K562 (cell line): ENCODE results near the gene CFAP251. TPM values are rescaled to one million over a fixed set of nuclear protein-coding genes. Genes with fewer than 3 reads are reported as not detected.

Experiments used
- ATF4 ChIP-seq: fragments of 450-650 bp; formaldehyde crosslinking; IDR thresholded peaks from 2 replicates; pipeline ENCODE4 v1.4.0; 2022; ENCODE audit warnings: mild to moderate bottlenecking, moderate library complexity
- CBFB ChIP-seq: sonication (generic); formaldehyde crosslinking; IDR thresholded peaks from 2 replicates; pipeline ENCODE4 v1.4.0; 2020; ENCODE audit warnings: mild to moderate bottlenecking, missing genetic modification reagents
- CHCHD3 ChIP-seq: fragments of 250-450 bp; sonication (Bioruptor Pico); IDR thresholded peaks from 2 replicates; pipeline ENCODE4 v2.1.2; 2022; ENCODE audit warnings: mild to moderate bottlenecking
- GTF2F1 ChIP-seq: IDR thresholded peaks from 2 replicates; pipeline ENCODE4 v1.6.1; 2011; ENCODE audit warnings: low read depth, low read length, improper control_type of control experiment
- HNRNPL ChIP-seq: fragments of 200-400 bp; formaldehyde crosslinking; IDR thresholded peaks from 2 replicates; pipeline ENCODE4 v1.6.1; 2017; ENCODE audit warnings: low read depth, mild to moderate bottlenecking, low read length
- HOXB6 ChIP-seq: fragments of 250-450 bp; sonication (Bioruptor Pico); IDR thresholded peaks from 2 replicates; pipeline ENCODE4 v1.5.1; 2022; ENCODE audit warnings: mild to moderate bottlenecking, borderline replicate concordance
- TOE1 ChIP-seq, 2 experiments: fragments of 450-650 bp in 1 of 2; sonication (generic) in 1 of 2; formaldehyde crosslinking in 1 of 2; IDR thresholded peaks; 2 replicates each; pipeline versions ENCODE4 v1.7.1 to v1.8.0; 2016 to 2022; ENCODE audit warnings: borderline replicate concordance in 2 of 2, mild to moderate bottlenecking in 2 of 2, antibody characterized with exemption in 1 of 2, inconsistent platforms in 1 of 2, low read depth in 1 of 2, missing genetic modification reagents in 1 of 2, moderate library complexity in 1 of 2
- ZBTB34 ChIP-seq: fragments of 250-450 bp; sonication (Bioruptor Pico); IDR thresholded peaks from 2 replicates; pipeline ENCODE4 v1.8.0; 2021; ENCODE audit warnings: mild to moderate bottlenecking, moderate library complexity
- ZNF12 ChIP-seq: sonication (generic); formaldehyde crosslinking; IDR thresholded peaks from 2 replicates; pipeline ENCODE4 v1.4.0; 2020; ENCODE audit warnings: mild to moderate bottlenecking, missing genetic modification reagents
- ZNF134 ChIP-seq: fragments of 250-450 bp; sonication (Bioruptor Pico); conservative IDR thresholded peaks from 2 replicates; pipeline ENCODE4 v1.4.0; 2020
- ZNF436 ChIP-seq: fragments of 250-450, 450-650 bp; sonication (Bioruptor Pico); formaldehyde crosslinking; IDR thresholded peaks from 2 replicates; pipeline ENCODE4 v1.7.0; 2020; ENCODE audit warnings: mild to moderate bottlenecking
- ZNF592 ChIP-seq: fragments of 450-650 bp; IDR thresholded peaks from 2 replicates; pipeline ENCODE4 v1.6.1; 2017; ENCODE audit warnings: antibody characterized with exemption, mild to moderate bottlenecking
- polyA plus RNA-seq, 8 experiments: library from polyadenylated mRNA; depleted of rRNA in 4 of 8; stranded (reverse) in 5 of 8; unstranded in 3 of 8; fragments of >200 nt; fragmentation: Nextera tagmentation in 2 of 8; fragmentation: Illumina TruSeq in 1 of 8; extraction: Ambion mirVana in 2 of 8; extraction: Trizol in 1 of 8; gene quantifications; 2 replicates each; pipeline versions ENCODE4 v1.2.1 to v1.2.3, GENCODE V29; 2011 to 2014; ENCODE audit warnings: inconsistent platforms in 1 of 8, missing spikeins in 1 of 8
- total RNA-seq, 7 experiments: library from RNA; depleted of rRNA in 6 of 7; stranded (reverse); fragments of >200 nt in 6 of 7; fragmentation: Illumina TruSeq in 2 of 7; extraction: Trizol in 2 of 7; gene quantifications; 2 replicates each; pipeline versions ENCODE4 v1.2.1 to v1.2.3, GENCODE V29; 2011 to 2021; ENCODE audit warnings: low replicate concordance in 1 of 7
- TF ChIP-seq, protein P1 (sequence below): sonication (generic); formaldehyde crosslinking; IDR thresholded peaks from 2 replicates; pipeline ENCODE4 v1.8.0; 2022; ENCODE audit warnings: mild to moderate bottlenecking, missing genetic modification reagents

CFAP251 gene
- total and polyA plus RNA-seq, 9 of the 15 experiments (the other 6 are each of a cell fraction or from before 2014, with no cell fraction given) = 16.6 to 31.0 (median 19.1) TPM

DNA sequence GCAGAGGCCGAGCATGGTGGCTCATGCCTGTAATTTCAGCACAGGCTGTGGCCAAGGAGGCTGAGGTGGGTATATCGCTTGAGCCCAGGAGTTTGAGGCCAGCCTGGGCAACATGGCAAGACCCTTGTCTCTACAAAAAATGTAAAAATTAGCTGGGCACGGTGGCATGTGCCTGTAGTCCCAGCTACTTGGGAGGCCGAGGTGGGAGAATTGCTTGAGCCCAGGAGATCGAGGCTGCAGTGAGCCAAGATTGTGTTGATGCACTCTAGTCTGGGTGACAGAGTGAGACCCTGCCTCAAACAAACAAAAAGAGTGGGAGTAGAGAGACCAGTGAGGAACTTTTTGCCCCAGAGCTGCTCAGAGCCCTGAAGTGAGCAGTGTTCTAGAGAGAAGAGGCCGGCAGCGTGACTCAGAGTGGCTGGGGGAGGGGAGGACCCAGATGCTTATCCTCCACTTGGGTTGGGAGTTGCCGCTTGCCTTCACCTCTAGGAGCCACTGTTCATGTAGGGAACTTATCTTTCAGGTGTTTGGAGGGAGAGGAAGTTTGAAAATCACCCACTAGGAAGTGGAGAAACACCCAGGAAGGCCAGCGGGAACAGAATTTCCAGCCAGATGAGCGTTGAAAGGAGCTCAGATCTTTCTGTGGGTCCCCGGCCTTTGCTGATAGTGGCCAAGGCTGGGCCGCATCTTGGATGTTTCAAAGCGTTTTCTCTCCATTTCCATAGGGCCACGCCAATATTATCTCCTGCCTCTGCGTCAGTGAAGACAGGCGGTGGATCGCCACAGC lies 15.3 kb downstream of the CFAP251 start (continued):
- TF ChIP-seq ZBTB34 (CRISPR knock-in tag) (no peak), ZNF592 (peak; percentile 94), ATF4 (CRISPR knock-in tag) (no peak), HOXB6 (no peak), ZNF12 (CRISPR knock-in tag) (no peak), GTF2F1 (0 out of 2 replicates have a peak, but pooled peaks have one; percentile 36), ZNF436 (CRISPR knock-in tag) (no peak), TOE1 (IDR thresholded peaks at IDR 0.05; ENCODE audit: borderline replicate concordance) (peak; percentile 60), TOE1 (CRISPR knock-in tag; IDR thresholded peaks at IDR 0.05; ENCODE audit: borderline replicate concordance, low read depth) (0 out of 2 replicates have a peak, but pooled peaks have one; percentile 54), CHCHD3 (CRISPR knock-in tag) (no peak), CBFB (CRISPR knock-in tag) (no peak), ZNF134 (no peak; the same call in 1 of the 2 replicates), HNRNPL (no peak)
- TF ChIP-seq, protein P1, sequence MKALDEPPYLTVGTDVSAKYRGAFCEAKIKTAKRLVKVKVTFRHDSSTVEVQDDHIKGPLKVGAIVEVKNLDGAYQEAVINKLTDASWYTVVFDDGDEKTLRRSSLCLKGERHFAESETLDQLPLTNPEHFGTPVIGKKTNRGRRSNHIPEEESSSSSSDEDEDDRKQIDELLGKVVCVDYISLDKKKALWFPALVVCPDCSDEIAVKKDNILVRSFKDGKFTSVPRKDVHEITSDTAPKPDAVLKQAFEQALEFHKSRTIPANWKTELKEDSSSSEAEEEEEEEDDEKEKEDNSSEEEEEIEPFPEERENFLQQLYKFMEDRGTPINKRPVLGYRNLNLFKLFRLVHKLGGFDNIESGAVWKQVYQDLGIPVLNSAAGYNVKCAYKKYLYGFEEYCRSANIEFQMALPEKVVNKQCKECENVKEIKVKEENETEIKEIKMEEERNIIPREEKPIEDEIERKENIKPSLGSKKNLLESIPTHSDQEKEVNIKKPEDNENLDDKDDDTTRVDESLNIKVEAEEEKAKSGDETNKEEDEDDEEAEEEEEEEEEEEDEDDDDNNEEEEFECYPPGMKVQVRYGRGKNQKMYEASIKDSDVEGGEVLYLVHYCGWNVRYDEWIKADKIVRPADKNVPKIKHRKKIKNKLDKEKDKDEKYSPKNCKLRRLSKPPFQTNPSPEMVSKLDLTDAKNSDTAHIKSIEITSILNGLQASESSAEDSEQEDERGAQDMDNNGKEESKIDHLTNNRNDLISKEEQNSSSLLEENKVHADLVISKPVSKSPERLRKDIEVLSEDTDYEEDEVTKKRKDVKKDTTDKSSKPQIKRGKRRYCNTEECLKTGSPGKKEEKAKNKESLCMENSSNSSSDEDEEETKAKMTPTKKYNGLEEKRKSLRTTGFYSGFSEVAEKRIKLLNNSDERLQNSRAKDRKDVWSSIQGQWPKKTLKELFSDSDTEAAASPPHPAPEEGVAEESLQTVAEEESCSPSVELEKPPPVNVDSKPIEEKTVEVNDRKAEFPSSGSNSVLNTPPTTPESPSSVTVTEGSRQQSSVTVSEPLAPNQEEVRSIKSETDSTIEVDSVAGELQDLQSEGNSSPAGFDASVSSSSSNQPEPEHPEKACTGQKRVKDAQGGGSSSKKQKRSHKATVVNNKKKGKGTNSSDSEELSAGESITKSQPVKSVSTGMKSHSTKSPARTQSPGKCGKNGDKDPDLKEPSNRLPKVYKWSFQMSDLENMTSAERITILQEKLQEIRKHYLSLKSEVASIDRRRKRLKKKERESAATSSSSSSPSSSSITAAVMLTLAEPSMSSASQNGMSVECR = no peak
